Measurements from ENCODE around the gene TRAP1. TPM values are rescaled to one million over a fixed set of nuclear protein-coding genes. Genes with fewer than 3 reads are reported as not detected.

The TRAP1 gene
- total RNA-seq, 4 donors from 2014 or later = 75.7 to 147 (median 116) TPM

DNA sequence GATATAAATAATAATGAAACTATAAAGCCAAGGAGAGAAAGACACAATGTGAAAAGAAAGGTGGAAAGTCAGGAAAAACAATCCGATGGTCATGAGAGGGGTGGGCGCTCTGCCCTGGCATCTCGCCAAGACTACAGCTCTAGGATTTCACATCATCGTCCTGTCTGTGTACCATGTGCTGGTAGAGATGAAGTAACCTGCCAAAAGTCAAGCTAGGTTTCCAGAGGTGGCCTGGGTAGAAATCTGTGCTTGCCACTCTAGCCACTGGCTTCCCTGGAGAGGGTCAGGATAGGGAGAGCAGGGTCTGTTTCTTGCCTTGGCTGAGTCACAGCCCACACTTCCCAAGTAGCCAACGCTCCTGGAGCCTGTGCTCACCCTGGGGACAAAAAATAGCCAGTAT lies 31.0 kb upstream of the TRAP1 start:
- Histone ChIP-seq H3K27me3 (no peaks in the 10 kb centered on the region), H3K27ac (no peak overlapping the region), H3K4me1 (no peaks in the 10 kb centered on the region), H3K4me3 (no peak overlapping the region), H3K36me3 (peaks cover 84% of the 10 kb centered on the region), H3K9me3 (no peaks in the 10 kb centered on the region)
- DNase-seq (ENCODE audit: low spot score in 2 of 2) = peak in 1 of 2 donors; percentile 49
- TF ChIP-seq EP300 (IDR thresholded peaks at IDR 0.05) (no peak), POLR2AphosphoS5 (IDR thresholded peaks at IDR 0.05) (no peak), POLR2A (IDR thresholded peaks at IDR 0.05) (no peak)
- TF ChIP-seq, protein P1, sequence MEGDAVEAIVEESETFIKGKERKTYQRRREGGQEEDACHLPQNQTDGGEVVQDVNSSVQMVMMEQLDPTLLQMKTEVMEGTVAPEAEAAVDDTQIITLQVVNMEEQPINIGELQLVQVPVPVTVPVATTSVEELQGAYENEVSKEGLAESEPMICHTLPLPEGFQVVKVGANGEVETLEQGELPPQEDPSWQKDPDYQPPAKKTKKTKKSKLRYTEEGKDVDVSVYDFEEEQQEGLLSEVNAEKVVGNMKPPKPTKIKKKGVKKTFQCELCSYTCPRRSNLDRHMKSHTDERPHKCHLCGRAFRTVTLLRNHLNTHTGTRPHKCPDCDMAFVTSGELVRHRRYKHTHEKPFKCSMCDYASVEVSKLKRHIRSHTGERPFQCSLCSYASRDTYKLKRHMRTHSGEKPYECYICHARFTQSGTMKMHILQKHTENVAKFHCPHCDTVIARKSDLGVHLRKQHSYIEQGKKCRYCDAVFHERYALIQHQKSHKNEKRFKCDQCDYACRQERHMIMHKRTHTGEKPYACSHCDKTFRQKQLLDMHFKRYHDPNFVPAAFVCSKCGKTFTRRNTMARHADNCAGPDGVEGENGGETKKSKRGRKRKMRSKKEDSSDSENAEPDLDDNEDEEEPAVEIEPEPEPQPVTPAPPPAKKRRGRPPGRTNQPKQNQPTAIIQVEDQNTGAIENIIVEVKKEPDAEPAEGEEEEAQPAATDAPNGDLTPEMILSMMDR (IDR thresholded peaks at IDR 0.05) = no peak
- WGBS = 76% methylated on average over 5 of the region's 5 CpGs

DNA sequence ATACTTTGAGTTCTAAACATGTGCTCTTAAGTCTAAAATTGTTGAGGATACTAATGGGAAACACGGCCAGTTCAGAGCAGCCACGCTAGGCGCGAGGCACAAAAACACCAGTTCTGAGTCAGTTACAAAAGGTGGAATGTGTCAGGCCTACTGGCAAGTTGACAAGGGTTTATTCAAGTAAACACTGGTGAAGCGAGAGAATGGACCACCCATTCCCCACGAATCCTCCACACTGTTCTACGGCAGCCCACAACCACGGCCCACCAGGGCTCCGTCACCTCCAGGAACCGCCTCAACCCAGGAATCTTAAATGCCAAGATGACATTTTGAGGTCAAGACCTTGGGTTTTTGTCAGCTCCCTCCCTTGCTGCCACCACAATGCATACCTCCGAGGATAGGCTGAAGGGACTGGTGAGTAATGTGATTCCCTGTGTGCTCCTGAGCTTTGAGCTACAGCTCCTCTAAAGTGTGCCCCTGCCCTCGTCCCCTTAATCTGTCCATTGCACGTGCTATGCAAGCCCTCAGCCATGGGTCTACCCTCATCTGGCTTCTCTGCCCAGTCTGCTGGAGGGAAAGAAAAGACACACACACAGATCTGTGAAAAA lies 28.5 kb upstream of the TRAP1 start:
- TF ChIP-seq POLR2A (IDR thresholded peaks at IDR 0.05) = no peak
- TF ChIP-seq, protein P1 (IDR thresholded peaks at IDR 0.05) = no peak
- peaks cover 94% of the 10 kb centered on the region for H3K36me3 ChIP-seq
- no peak for DNase-seq (ENCODE audit: low spot score in 2 of 2)
- 86% methylated on average over 13 of the region's 13 CpGs for WGBS
- H3K27ac ChIP-seq = no peak overlapping the region
- no peaks in the 10 kb centered on the region for H3K9me3 ChIP-seq
- H3K4me1 ChIP-seq = no peaks in the 10 kb centered on the region
- no peak overlapping the region for H3K4me3 ChIP-seq
- H3K27me3 ChIP-seq = no peaks in the 10 kb centered on the region

DNA sequence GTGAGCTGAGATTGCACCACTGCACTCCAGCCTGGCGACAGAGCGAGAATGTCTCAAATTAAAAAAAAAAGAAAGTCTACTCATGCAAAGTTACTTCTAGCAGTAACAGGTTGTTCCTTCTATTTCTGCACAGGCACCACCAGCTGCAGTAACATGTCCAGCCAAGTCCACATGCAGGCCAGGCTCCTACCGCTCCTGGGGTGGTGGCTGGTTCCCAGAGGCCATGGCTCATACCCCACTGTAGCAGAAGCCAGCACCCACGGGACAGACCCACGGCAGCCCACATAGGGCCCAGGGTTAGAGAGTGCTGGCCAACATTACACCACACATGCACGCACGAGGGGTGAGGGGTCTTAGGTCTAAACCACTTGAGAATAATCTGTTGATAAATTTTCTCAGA lies 26.7 kb upstream of the TRAP1 start:
- Histone ChIP-seq H3K27me3 (no peaks in the 10 kb centered on the region), H3K36me3 (peaks cover 98% of the 10 kb centered on the region), H3K9me3 (no peaks in the 10 kb centered on the region), H3K4me3 (no peak overlapping the region), H3K4me1 (no peaks in the 10 kb centered on the region), H3K27ac (no peak overlapping the region)
- WGBS = 94% methylated on average over 7 of the region's 7 CpGs
- no peak for DNase-seq (ENCODE audit: low spot score in 2 of 2)
- TF ChIP-seq POLR2AphosphoS5 (IDR thresholded peaks at IDR 0.05) (no peak), EP300 (IDR thresholded peaks at IDR 0.05) (no peak)

DNA sequence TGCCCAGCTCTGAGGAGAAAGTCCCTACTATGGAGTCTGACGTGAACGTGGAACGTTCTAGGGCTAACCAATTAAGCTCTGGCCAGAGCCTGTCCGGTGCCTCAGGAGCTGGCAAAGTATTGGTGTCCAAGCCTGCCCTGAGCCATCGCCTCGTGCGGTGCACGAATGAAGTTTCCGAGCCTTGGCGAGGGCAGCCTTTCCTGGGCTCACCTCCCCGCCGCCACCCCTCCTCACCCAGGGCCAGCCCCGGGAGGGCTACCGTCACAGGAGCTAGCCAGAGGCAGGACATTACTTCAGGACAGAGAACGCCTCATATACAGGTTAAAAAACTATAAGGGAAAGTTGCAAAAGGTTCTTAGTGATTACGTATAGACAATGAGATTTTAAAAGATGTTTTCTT lies 23.6 kb upstream of the TRAP1 start:
- no peaks in the 10 kb centered on the region for H3K4me1 ChIP-seq
- no peaks in the 10 kb centered on the region for H3K9me3 ChIP-seq
- WGBS = 91% methylated on average over 8 of the region's 16 CpGs
- no peak for DNase-seq (ENCODE audit: low spot score in 2 of 2)
- H3K27ac ChIP-seq = no peak overlapping the region
- TF ChIP-seq POLR2A (IDR thresholded peaks at IDR 0.05) (no peak), EP300 (IDR thresholded peaks at IDR 0.05) (no peak), POLR2AphosphoS5 (IDR thresholded peaks at IDR 0.05) (no peak)
- TF ChIP-seq, protein P1 (IDR thresholded peaks at IDR 0.05) = no peak
- no peak overlapping the region for H3K4me3 ChIP-seq
- H3K27me3 ChIP-seq = no peaks in the 10 kb centered on the region
- H3K36me3 ChIP-seq = peaks cover 98% of the 10 kb centered on the region

DNA sequence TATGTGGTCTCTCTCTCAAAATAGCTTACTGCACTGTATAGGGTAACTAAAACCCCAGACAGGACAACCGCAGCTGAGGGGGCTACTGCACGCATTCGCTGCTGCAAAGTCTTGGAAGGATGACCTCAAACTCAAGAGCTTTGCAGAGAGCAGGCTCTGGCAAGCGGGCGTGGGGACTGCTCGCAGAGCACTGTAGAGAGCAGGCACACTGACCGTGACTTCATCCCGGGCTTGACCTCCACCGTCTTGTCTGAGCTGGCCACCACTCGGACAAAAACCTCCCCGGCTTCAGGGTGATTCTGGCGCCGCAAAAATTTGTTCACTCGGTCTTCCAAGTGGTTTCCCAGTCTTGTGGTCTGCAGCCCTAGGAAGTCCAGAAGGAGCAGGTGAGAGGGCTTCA lies 22.9 kb upstream of the TRAP1 start:
- no peaks in the 10 kb centered on the region for H3K27me3 ChIP-seq
- no peaks in the 10 kb centered on the region for H3K9me3 ChIP-seq
- H3K4me3 ChIP-seq = no peak overlapping the region
- H3K27ac ChIP-seq = no peak overlapping the region
- TF ChIP-seq, protein P1 (IDR thresholded peaks at IDR 0.05) = no peak
- no peak for TF ChIP-seq POLR2A (IDR thresholded peaks at IDR 0.05)
- no peak for TF ChIP-seq POLR2AphosphoS5 (IDR thresholded peaks at IDR 0.05)
- no peak for TF ChIP-seq EP300 (IDR thresholded peaks at IDR 0.05)
- DNase-seq (ENCODE audit: low spot score in 2 of 2) = peak in 1 of 2 donors; percentile 36
- peaks cover 100% of the 10 kb centered on the region for H3K36me3 ChIP-seq
- WGBS = 94% methylated on average over 14 of the region's 14 CpGs
- no peaks in the 10 kb centered on the region for H3K4me1 ChIP-seq

DNA sequence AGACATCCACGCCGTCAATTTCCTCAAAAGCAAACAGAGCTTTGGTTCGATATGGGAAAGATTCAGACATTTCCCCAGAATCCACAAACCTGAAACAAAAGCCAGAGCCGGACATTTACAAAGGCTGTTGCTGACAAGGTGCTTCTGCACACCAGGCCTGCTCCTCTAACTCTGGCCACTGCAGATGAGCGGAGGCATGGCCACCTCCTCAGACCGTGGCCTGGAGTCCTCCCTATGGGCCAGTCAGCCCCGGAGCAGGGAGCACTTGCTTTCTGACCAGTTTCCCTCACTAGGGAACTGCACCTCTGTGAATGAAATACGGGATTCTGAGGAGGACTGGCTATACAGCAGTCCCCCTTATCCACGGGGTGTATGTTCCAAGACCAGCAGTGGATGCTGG lies 22.3 kb upstream of the TRAP1 start:
- H3K27me3 ChIP-seq = no peaks in the 10 kb centered on the region
- TF ChIP-seq POLR2A (IDR thresholded peaks at IDR 0.05) (no peak), POLR2AphosphoS5 (IDR thresholded peaks at IDR 0.05) (no peak)
- TF ChIP-seq, protein P1 (IDR thresholded peaks at IDR 0.05) = no peak
- no peaks in the 10 kb centered on the region for H3K9me3 ChIP-seq
- no peak overlapping the region for H3K4me3 ChIP-seq
- no peak overlapping the region for H3K27ac ChIP-seq
- WGBS = 93% methylated on average over 9 of the region's 9 CpGs
- no peak for DNase-seq (ENCODE audit: low spot score in 2 of 2)
- H3K4me1 ChIP-seq = no peaks in the 10 kb centered on the region
- H3K36me3 ChIP-seq = peaks cover 100% of the 10 kb centered on the region

Measured in suprapubic skin (tissue), 4 donors.